Stimulated activated CD8-positive, alpha-beta memory T cell treated with anti-CD3 and anti-CD28 coated beads, Interleukin-4, amount 100 ng/mL, for 24 hours (primary cell): ENCODE data around the gene RPL36AL.
"Not testable (repeated sequence)": the region's sequence is repeated elsewhere in the genome, so short reads cannot be mapped to it uniquely, and the experiment has no call there.

Source experiments
- DNase-seq: peaks from one replicate; pipeline ENCODE4 v3.0.0-alpha.2; 2020; ENCODE audit warnings: low read depth

The RPL36AL gene

DNA sequence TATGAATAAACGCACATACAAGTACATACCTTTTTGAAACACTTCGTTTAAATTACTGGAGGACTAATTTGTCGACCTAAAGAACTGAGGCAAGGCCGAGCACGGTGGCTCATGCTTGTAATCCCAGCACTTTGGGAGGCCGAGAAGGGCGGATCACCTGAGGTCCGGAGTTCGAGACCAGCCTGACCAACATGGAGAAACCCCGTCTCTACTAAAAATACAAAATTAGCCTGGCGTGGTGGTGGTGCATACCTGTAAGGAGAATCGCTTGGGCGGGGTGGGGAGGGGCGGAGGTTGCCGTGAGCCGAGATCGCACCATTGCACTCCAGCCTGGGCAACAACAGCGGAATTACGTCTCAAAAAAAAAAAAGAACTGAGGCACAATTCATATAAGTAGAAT, 1.2 kb downstream of the RPL36AL start:
- not testable (repeated sequence) for DNase-seq

DNA sequence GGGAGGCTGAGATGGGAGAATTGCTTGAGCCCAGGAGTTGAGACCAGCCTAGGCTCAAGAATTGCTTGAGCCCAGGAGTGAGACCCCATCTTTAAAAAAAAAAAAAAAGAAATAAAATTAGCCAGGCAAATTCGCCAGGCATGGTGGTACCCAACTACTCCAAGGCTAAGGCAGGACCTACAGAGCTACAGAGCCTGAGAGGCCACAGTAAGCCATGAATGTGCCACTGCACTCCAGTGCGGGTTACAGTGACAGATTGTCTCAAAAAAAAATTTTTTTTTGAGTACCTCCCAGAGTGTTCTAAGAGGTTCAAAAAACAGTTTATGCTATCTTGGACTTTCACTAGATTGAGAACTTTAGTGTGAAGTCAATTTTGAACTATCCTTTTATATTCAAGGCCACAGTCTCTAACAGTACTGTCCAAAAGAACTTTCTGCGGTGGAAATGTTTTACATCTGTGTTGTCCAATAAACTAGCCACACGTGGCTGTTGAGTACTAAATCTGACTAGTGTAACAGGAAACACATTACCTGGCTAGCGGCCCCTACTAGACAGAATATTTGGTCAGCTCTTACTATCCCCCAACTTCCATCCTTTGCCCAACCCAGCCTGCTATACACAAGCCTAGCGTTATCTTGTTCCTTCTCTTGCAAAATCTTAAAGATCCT, 2.4 kb downstream of the RPL36AL start:
- no peak for DNase-seq

DNA sequence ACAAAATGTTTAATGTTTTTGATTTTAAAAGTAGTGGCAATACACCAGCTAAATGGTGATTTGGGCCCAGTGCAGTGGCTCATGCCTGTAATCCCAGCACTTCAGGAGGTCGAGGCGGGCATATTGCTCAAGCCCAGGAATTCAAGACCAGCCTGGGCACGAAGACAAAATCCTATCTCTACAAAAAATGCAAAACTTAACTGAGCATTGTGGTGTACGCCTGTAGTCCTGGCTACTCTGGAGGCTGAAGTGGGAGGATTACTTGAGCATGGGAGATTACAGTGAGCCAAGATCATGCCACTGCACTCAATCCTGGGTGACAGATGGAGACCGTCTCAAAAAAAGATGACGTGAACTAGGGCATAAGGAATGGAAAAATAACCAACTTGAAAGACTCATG, 4.7 kb downstream of the RPL36AL start:
- DNase-seq: no peak

DNA sequence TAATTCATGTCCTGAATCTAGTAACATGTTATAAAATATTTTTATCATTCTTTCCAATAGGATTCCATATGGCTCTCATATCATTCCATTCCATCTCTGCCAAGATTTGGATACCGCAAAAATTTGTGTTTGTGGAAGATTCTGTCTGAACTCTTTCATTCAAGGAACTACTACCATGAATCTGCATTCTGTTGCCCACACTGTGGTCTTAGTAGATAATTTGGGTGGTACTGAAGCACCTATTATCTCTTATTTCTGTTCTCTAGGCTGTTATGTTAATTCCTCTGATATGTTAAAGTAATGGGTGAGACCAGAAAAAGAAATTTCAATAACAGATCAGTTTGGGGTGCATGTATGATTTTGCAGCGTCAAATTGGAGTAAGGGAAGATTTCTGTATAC, 6.2 kb downstream of the RPL36AL start:
- DNase-seq: no peak

DNA sequence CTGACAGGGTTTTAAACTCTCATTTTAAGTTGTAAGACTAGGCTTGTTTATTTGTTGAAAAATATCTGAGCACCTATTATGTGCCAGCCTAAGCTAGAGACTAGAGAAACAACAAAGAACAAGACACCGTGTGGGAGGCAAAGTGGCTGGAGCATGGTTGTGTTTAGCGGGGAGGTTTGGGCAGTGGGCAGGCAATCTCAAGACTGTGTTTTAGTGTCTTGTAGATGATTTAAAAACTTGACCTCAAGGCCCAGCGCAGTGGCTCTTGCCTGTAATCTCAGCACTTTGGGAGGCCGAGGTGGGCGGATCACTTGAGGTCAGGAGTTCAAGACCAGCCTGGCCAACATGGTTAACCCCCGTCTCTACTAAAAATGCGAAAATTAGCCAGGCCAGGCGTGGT, 7.8 kb downstream of the RPL36AL start:
- no peak for DNase-seq

DNA sequence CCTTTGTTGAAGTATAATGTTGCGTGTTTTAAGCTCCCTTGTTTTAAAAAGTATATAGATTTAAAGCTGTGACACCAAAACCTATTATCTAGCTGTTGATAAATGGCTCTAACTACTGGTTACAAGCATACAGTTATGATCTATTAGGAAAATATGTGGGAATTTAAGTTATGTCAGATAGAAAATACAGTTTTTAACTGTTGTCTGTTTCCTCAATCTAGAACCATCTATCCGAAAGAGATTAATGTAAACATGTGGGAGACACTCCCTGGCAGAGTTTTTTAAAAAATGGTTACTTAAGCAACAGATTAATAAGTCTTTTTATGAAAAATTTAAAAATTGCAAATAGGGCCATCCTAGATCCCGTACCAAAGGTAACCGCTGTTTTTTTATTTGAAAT, 8.2 kb downstream of the RPL36AL start:
- no peak for DNase-seq

DNA sequence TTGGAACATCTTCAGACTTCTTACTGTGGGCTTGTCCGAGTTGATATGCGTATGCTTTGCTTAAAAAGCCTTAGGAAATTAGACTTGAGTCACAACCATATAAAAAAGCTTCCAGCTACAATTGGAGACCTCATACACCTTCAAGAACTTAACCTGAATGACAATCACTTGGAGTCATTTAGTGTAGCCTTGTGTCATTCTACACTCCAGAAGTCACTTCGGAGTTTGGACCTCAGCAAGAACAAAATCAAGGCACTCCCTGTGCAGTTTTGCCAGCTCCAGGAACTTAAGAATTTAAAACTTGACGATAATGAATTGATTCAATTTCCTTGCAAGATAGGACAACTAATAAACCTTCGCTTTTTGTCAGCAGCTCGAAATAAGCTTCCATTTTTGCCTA, 12.8 kb downstream of the RPL36AL start:
- no peak for DNase-seq

DNA sequence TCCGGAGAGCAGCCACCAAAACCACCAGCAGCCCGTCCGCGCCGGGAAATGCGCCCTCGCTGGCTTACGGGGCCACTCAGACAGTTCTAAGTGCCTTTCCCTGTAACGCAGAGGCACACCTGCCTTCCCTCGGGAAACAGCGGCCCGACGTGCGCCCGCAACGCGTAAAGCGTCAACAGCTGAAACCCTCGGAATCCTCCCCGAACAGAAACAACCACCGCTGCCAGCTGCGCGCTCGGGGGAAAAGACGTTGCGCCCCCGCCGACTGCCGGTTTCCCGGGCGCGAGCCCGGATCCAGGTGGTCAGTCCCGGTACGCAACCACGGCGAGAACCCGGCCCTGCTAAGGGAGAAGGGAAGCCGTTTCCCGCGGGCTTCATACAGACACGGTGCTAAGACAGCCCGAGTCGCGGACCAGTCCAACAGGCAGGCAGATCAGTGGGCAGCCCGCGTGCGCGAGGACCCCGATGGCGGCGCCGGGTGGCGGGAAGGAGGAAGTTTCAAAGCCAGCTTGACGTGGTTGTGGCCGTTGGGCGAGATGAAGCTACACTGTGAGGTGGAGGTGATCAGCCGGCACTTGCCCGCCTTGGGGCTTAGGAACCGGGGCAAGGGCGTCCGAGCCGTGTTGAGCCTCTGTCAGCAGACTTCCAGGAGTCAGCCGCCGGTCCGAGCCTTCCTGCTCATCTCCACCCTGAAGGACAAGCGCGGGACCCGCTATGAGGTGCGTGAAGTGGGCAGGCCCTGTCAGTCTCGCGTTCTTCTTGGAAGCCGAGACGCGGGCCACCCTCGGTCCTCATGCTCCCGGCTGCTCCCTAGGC, 21.7 kb downstream of the RPL36AL start, which contains the start of gene LRR1:
LRR1 (plus strand) TSS at position 456 of the 816 bp plus-strand sequence; CDS start at position 537, 81 bp downstream.
- DNase-seq: peak; percentile 78

DNA sequence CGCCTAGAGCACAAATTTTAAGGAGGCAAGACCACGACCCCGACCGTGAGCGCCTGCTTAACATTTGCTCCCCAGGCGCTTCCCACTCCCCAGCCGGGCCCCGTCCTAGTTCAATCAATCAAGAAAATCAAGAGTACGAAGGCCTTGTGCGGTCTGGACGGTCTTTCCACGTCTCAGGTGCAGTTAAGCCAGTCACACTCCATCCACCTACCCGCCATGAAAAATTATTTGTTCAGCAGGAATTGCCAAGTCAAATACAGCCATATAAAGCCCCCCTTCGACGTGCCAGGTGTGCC, 22.3 kb downstream of the RPL36AL start:
- DNase-seq: no peak

DNA sequence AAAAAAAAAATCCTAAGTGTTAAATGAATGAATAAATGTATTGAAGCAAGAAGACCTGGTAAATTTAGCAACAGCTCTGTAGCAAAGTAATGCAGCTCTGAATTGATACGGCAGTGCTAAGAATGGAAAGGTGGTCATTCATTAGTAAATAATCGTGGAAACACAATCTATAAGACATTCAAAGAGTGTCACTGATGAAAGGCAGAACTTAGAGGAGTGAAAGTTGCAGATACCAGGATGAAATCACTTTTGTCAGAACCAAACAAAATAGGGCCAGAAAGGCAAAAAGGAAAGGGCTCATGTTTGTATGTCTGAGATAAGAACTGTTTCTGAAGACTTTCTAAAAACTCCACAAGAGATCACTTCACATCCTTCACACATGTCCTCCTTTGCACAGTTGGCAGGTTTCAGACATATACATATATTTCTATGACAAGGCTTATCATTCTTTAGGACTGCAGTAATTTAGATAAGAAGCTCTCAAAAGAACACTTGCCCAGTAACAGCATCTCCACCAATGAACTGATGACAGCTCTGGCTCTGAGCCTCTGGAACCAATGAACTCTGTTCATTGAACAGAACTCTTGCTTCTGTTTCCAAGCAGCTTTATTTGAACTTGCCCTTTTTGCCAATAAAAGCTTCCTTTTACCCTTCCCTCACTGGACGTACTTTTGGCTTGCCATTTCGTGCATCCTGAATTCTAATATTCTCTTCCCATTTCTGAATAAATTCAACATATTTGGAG, 25.9 kb downstream of the RPL36AL start:
- no peak for DNase-seq

DNA sequence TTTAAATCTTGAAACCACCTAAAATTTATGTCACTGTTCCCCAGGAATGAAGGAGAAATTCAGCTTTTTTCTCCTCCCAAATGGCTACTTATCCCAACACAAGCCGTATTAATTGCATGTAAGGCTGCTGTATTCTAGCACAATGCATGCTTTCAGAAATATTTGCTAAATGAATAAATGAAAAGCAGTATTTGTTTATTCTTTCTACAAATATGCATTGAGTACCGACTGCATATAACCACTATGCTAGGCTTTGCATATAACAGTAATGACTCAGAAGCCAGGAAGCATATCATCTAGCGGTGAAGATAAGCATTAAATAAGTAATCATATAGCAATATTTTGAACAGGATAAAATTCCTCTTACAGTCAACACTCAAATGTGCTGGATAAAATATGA, 27.4 kb downstream of the RPL36AL start:
- DNase-seq: no peak

DNA sequence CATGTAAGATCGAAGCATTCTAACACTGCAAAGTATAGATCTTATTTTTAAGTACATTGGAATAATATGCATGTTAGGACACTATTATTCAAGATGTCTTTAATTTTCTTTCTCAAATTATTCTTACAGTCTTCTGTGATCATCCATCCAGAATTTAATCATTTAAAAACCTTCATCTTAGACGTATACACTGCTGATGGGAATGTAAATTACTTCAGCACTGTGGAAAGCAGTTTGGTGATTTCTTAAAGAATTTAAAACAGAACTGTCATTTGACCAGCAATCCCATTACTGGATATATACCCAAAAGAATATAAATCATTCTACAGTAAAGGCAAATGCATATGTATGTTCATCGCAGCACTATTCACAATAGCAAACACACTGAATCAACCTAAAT, 31.0 kb downstream of the RPL36AL start:
- no peak for DNase-seq

DNA sequence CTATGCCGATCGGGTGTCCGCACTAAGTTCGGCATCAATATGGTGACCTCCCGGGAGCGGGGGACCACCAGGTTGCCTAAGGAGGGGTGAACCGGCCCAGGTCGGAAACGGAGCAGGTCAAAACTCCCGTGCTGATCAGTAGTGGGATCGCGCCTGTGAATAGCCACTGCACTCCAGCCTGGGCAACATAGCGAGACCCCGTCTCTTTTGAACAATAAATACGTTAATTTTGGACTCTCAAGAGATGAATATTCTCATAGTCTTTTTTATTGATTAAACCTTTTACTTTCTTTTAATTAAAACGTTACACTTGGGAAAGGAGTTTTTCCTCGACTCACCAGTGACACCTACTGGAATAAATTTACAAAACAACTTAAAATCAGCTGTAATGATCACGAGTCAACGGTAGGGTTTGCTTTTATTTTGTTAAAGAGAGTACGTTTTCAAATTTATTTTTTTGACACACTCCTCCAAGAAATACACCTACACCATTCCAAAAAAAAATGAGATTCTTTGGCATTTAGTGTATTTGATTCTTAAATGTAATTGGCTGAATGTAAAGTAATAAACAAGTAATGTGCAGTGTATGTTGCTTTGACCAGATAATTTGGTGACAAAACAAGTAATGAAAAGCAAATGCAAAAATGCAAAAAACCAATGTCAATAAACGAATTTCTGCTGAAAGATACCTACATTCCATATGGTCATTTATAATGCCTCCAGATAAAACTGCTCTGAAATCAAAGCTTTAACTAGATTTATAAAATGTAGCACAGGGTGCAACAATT, 33.6 kb downstream of the RPL36AL start:
- peak; percentile 51 for DNase-seq

DNA sequence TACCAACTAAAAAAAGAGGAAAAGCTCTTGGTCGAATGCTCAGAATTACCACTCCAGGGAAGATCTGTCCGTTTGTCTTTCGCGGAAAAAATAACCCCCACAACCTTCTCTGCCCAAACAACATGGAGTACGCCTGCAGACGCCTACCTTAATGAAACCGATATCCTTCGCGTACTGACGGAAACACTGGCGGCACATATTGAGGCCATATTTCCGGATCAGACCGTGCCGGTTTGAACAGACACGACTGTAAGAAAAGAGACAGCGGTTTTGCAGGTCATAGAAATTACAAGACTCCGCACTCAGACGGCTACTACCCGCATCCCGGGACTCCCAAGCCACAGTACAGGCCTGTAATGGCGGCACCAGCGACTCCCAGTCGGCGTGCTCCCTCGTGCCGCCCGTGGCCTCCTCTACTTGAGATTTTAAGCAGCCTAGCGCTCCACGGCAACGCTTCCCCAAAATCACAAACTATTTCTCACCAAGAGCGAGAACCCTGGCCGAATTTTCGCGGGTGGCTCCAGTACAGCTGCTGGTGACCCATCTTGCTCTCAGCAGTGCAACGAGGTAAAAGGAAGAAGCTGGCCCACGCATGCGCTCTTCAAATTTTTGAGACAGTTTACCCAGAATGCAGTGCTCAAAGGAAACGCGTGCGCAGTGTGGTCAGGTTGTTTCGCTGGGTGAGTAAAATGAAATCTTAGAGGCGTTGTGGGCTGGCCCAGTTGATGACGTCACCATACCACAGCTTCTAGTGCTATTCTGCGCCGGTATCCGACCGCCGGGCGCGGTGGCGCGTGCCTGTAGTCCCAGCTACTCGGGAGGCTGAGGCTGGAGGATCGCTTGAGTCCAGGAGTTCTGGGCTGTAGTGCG, 34.4 kb downstream of the RPL36AL start, which contains the start of gene RPS29:
RPS29 (minus strand) TSS at position 578 of the 870 bp plus-strand sequence; CDS start at position 544, 34 bp downstream.
- DNase-seq: peak; percentile 94

DNA sequence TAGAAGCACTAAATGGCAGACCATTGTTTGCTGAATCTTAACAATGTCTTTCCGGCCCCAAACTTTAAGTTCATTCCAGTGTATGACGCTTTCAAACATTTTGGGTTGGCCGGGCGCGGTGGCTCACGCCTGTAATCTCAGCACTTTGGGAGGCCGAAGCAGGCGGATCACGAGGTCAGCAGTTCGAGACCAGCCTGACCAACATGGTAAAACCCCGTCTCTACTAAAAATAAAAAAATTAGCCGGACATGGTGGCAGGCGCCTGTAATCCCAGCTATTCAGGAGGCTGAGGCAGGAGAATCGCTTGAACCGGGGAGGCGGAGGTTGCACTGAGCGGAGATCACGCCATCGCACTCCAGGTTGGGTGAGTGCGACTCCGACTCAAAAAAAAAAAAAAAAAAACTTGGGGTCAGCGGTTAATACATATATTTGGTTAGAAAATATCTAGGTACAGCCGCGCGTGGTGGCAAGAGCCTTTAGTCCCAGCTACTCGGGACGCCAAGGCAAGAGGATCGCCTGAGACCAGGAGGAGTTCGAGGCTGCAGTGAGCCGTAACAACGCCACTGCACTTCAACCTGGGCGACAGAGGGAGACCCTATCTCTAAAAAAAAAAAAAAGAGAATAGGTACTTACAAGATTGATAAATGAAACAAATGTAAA, 35.3 kb downstream of the RPL36AL start:
- DNase-seq: not testable (repeated sequence)

DNA sequence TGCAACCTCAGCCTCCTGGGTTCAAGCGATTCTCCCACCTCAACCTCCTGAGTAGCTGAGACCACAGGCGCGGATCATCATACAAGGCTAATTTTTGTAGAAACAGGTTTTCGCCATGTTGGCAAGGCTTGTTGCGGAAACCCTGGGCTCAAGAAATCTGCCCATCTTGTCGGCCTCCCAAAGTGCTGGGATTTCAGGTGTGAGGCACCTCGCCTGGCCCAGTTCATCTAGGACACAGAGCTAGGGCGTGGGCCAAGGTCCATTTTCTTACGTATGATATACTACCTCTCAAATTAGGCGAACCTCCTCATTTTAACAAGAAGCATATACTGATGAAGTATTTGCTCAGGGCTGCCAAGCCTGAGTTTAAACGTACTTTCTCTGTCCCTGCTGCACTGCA, 36.4 kb downstream of the RPL36AL start:
- DNase-seq: no peak

DNA sequence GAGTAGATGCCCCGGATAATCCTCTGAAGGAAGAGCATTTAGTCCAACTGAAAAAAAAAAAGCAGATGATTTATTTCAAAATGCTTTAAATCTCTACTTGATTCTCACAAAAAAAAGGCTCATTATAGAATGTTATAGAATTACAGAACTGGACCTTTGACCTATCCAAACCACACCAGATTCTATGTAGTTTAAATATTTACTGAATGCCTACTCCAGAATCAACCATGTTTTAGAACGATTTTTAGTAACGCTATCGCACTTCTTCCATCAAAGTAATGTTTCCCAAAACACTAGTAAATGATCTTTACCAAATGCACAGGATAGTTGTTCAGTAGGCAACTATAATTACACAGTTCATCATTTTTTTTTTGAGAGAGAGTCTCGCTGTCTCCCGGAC, 36.8 kb downstream of the RPL36AL start:
- DNase-seq: no peak

DNA sequence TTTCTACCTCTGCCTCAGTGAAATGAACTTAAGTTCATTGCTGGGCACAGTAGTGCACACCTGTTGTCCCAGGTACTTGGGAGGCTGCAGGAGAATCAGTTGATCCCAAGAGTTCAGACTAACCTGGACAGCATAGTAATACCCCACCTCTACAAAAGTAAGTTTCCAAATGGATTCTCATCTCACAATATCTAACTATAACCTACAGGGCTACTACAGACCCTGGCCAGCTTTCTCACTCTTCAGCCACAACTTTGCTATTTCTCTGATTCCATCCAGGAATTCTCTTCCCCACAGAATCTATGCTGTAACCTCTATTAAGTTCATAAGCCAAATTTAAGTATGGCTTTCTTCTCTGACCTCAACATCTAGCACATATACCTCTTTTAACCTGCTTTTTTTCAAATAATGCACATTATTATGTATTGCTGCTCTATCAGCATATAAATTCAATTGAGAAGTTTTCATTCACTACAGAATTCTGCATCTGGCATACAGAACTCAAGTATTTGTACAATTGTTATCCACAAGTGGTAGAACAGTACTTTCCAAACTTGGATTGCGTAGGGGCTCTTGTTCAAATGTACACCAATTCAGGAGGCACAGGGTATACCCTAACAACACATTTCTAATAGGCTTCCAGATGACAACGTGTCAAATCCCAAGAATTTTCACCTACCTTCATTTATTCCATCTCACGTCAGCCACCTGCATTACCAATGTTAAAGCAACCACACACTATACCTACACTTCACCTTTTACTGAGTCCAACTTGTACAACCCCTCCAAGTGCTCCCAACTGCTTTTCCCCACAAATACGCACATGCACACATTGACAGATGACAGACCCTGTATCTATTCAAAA, 38.1 kb downstream of the RPL36AL start:
- DNase-seq: no peak
